Occipital lobe (tissue), 2 donors: ENCODE measurements around the gene PPP1R18. TPM values are rescaled to one million over a fixed set of nuclear protein-coding genes. Genes with fewer than 3 reads are reported as not detected.
"Not testable (repeated sequence)": the region's sequence is repeated elsewhere in the genome, so short reads cannot be mapped to it uniquely, and the experiment has no call there.

Source experiments
- DNase-seq: peaks from one replicate; lab custom pipeline; 2025; lab: John Stamatoyannopoulos, UW
- total RNA-seq: library from RNA; depleted of rRNA; stranded (reverse); fragments of >200 nt; gene quantifications from one replicate; pipeline ENCODE4 v1.2.3, GENCODE V29; 2014

Gene PPP1R18, protein sequence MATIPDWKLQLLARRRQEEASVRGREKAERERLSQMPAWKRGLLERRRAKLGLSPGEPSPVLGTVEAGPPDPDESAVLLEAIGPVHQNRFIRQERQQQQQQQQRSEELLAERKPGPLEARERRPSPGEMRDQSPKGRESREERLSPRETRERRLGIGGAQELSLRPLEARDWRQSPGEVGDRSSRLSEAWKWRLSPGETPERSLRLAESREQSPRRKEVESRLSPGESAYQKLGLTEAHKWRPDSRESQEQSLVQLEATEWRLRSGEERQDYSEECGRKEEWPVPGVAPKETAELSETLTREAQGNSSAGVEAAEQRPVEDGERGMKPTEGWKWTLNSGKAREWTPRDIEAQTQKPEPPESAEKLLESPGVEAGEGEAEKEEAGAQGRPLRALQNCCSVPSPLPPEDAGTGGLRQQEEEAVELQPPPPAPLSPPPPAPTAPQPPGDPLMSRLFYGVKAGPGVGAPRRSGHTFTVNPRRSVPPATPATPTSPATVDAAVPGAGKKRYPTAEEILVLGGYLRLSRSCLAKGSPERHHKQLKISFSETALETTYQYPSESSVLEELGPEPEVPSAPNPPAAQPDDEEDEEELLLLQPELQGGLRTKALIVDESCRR
- total RNA-seq, result 34.5 TPM

DNA sequence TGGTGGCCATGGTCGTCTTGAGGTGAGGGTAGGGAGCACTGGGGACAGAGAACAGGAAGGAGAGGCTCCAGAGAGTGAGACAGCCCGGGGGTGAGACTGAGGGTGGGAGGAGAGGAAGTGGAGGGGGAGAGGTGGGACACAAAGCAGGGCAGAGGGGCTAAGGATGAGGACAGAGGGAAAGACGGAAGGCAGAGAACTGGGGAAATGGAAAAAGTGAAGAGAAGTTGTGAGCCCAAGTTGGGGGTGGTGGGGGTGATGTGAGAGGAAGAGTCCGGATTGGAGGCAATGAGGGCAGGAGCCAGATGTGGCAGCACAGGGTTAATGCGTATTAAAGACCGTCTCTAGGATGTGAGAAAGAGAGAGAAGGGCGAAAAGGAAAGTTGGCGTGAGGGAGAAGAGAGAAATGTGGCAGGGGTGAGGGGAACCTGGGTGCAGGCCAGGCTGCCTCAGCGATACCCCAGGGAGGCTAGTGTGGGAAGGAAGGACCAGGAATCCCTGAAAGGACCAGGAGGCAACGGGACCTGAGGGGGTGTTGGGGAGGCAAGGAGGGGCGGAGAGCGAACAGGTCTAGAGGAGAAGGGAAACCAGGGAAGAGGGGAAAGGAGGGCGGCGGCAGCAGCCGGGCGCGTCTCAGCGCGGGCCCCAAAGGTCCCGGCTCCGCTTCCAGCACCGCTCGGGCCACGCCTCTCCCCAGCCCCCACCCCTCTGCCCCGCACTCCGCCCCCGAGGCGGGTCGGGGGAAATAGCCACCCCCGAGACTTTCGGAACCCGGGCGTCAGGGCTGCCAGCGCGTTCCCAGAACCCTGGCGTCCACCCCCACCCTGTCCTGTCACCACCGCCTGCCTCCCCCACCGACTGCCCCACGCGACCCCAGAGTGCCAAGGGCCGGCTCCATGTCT is at the start of gene PPP1R18:
PPP1R18 (minus strand) TSS at position 637 of the 899 bp plus-strand sequence; CDS start at position 10, 627 bp downstream.
- DNase-seq, result no peak

DNA sequence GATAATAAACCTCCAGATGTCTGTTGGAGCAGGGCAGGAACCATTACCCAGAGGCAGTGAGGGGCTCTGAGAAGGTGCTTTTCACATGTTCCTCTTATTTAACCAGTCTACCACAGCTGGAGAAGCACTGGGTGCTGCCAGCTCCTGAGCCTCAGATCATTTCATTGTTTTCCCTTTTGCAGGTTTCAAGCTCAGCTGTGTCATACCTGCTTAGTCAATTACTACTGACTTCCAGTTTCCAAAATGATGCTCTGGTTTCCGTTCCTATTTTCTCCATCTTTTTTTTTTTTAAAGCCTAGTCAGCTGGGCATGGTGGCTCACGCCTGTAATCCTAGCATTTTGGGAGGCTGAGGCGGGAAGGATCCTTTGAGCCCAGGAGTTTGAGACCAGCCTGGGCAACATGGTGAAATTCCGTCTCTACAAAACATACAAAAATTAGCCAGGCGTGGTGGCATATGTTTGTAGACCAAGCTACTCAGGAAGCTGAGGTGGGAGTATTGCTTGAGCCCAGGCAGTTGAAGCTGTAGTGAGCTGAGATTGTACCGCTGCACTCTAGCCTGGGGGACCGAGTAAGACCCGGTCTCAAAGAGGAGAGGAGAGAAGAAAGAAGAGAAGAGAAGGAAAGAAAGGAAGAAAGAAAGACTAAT is 49.3 kb upstream of the PPP1R18 start:
- DNase-seq, result no peak

DNA sequence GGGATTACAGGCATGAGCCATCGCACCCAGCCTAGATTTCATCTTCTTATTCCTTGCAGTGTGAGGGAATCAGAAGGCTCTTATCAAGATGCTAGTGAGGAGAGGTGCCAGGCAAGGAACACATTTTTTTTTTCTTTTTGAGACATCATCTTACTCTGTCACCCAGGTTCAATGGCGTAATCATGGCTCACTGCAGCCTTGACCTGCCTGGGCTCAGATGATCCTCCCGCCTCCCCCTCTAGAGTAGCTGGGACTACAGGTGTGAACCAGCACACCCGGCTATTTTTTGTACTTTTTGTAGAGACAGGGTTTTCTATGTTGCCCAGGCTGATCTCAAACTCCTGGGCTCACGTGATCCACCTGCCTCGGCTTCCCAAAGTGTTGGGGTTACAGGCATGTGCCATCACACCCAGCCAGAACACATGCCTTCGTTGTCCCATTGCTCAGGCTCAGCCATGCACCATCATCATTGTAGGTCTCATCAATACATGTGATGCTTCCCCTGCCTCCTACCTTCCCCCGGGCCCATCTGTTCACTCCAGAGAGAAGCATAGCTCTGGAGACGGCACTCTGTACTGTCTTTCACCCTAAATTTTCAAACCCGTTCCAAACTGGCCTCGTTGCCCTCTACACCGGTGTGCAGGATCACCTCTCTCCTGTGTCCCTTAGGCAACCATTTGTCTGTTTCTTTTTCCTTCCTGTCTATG is 45.9 kb upstream of the PPP1R18 start:
- DNase-seq, result no peak

DNA sequence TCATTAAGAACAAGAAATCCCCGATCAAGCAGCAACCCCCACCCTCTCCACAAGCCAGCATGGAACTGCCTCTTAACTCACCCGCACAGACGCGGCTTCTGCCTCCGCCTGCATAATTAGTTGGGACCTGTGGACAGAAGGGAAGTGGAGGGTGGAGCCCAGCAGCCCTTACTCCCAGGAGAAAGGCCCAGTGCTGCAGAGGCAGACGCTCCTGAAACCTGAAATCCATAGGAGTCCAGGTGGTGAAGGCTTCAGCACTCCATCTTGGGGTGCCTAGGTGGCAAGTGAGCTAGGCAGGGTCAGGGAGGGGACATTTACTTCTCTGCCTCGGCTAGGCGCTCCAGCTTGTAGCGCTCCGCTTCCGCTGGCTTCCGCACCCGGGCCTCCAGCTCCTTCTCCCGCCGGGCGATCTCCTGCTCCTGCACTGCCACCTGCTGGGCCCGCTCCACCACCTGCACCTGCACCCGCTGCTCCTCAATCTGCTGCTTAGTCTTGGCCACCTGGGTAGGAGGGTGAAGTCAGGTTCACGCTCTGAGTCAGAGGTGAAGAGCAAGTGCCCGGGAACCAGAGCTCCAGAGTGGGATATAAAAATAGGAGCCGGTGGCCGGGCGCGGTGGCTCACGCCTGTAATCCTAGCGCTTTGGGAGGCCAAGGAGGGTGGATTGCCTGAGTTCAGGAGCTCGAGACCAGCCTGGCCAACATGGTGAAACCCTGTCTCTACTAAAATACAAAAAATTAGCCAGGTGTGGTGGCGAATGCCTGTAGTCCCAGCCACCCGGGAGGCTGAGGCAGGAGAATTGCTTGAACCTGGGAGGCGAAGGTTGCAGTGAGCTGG is 44.4 kb upstream of the PPP1R18 start:
- peak; percentile 49 for DNase-seq

DNA sequence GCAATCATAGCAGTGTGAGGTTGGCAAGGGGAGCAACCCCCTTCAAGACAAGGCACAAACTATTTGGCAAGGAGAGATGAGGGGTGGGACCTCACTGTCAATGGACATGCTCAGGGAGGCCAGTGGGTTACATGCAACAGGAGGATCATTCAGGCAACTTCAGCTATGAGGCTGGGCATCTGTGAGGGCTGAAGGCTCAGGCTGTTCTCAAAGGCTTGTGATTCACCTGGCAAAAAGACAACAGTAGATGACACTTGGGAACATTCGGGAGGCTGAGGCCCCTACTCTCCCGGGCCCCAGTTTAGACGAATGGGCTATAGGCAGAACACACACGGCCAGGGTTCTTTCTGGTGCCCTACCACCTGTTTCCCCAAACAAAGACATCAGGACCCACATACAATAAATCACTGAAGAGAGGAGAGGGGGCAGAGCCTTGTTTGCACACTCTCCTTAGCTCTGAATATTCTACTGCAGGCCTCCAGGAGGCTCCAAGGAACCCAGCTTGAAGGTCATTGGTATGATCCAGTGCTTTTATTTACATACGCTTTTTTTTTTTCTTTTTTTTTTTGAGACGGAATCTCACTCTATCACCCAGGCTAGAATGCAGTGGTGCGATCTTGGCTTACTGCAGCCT is 41.6 kb upstream of the PPP1R18 start:
- DNase-seq, result no peak

DNA sequence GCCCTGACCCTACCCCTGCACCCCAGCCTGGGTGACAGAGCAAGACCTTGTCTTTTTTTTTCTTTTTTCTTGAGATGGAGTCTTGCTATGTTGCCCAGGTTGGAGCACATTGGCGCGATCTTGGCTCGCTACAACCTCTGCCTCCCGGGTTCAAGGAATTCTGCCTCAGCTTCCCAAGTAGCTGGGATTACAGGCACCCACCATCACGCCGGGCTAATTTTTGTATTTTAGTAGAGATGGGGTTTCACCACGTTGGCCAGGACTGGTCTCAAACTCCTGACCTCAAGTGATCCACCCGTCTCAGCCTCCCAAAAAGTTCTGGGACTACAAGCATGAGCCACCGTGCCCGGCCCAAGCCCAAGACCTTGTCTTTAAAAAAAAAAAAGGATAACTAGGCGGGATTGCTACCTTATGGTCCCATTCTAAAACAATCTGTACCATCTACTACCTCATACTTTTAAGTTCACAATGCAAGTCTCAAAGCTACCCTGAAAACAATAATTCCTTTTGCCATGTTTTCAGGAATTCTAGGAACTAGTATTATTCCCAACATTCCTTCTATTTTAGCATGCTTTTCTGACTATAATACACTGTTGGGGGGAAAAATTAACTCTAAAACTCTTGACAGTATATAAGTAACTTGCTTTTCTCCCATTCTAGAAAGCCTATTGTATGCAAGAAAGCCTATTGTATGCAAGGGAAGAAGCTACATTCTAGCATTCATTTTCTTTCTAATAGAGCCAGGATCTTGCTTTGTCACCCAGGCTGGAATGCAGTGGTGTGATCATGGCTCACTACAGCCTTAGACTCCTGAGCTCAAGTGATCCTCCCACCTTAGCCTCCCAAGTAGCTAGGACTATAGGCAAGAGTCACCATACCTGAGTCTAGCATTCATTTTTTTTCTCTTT is 40.3 kb upstream of the PPP1R18 start:
- no peak for DNase-seq

DNA sequence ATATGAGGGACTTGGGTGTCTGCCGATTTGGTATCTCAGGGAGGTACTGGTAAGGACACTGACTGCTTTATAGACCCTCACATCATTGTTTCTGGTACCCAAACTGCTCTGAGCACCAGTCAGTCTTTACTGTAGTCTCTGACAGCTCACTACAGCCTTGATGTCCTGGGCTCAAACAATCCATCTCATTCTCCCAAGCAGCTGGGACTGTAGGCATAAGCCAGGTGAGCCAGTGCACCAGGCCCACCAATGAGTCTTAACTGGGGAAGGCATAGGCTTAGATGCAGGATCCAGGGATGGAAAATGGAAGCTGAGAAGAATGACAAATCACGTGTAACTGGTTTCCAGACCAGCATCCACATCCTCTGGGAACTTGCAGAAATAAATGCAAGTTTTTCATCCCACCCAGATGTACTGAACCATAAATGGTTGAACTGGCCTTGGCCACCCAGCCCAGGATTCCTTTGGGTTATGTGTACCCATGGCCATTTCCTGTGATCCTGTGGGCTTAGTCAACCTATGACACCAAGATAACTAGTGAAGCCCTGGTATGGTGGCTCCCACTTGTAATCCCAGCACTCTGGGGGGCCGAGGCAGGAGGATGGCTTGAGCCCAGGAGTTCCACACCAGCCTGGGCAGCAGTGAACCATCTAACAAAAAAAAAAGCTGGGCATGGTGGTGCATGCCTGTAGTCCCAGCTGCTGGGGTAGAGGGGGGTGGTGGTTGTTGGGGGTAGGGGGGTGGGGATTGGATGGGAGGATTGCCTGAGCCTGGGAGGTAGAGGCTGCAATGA is 39.5 kb upstream of the PPP1R18 start:
- DNase-seq, result no peak

DNA sequence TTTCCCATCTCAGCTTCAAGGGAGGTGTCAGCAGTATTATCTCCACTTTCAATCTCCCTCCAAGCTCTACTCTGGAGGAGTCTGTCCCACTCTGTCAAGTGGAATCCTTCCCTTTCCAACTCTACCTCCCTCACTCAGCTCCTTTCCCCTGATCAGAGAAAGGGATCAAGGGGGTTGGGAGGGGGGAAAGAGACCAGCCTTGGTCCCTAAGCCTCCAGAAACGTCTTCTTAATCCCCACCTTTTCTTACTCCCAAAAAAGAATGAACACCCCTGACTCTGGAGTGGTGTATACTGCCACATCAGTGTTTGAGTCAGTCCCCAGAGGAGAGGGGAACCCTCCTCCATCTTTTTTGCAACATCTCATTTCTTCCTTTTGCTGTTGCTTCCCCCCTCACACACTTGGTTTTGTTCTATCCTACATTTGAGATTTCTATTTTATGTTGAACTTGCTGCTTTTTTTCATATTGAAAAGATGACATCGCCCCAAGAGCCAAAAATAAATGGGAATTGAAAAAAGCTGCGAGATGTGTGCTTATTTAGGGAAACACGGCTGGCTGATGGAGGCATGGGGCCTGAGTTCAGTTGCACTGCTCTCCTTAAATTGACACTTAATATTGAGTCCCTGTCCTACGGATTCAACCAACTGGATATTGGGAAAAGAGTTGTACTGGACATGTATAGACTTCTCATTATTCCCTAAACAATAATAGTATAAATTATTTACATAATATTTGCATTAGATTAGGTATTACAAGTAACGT is 38.6 kb upstream of the PPP1R18 start:
- no peak for DNase-seq

DNA sequence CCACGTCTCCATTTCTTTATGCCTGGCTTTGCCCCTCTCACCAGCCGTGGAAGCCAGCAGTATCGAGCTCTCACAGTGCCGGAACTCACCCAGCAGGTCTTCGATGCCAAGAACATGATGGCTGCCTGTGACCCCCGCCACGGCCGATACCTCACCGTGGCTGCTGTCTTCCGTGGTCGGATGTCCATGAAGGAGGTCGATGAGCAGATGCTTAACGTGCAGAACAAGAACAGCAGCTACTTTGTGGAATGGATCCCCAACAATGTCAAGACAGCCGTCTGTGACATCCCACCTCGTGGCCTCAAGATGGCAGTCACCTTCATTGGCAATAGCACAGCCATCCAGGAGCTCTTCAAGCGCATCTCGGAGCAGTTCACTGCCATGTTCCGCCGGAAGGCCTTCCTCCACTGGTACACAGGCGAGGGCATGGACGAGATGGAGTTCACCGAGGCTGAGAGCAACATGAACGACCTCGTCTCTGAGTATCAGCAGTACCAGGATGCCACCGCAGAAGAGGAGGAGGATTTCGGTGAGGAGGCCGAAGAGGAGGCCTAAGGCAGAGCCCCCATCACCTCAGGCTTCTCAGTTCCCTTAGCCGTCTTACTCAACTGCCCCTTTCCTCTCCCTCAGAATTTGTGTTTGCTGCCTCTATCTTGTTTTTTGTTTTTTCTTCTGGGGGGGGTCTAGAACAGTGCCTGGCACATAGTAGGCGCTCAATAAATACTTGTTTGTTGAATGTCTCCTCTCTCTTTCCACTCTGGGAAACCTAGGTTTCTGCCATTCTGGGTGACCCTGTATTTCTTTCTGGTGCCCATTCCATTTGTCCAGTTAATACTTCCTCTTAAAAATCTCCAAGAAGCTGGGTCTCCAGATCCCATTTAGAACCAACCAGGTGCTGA is 37.6 kb upstream of the PPP1R18 start:
- DNase-seq, result not testable (repeated sequence)

DNA sequence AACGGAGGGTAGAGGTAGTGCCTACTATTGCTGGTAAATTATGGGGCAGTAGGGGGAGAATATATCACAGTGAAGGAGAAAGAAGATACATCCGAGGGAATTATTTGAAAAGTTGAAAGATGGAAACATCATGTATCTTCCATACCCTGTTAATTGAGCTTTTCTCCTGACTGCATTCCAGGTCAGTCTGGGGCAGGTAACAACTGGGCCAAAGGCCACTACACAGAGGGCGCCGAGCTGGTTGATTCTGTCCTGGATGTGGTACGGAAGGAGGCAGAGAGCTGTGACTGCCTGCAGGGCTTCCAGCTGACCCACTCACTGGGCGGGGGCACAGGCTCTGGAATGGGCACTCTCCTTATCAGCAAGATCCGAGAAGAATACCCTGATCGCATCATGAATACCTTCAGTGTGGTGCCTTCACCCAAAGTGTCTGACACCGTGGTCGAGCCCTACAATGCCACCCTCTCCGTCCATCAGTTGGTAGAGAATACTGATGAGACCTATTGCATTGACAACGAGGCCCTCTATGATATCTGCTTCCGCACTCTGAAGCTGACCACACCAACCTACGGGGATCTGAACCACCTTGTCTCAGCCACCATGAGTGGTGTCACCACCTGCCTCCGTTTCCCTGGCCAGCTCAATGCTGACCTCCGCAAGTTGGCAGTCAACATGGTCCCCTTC is 36.9 kb upstream of the PPP1R18 start:
- DNase-seq, result not testable (repeated sequence)

DNA sequence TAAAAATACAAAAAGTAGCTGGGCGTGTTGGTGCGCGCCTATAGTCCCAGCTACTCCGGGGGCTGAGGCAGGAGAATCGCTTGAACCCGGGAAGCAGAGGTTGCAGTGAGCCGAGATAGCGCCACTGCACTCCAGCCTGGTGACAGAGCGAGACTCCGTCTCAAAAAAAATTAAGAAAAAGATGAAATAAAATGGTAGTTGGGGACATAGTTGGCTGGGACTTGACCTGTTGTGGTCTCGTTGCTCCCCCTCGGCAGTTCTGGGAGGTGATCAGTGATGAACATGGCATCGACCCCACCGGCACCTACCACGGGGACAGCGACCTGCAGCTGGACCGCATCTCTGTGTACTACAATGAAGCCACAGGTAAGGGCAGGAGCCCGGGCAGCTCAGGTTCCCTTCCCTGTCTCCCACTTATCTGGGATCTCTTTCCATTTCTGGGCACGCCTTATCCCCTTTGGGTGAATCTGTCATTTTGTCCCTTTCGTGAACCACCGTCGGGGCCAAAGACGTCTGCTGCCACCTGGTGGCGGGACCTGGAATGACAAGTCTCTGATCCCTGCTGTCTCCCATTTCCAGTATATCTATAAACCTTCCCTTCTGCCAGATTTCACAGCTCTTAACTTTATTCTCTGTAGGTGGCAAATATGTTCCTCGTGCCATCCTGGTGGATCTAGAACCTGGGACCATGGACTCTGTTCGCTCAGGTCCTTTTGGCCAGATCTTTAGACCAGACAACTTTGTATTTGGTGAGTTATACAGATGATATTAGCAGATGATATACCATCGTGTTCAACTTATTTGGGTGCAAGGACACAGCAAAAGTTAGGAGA is 36.1 kb upstream of the PPP1R18 start:
- peak; percentile 65 for DNase-seq

DNA sequence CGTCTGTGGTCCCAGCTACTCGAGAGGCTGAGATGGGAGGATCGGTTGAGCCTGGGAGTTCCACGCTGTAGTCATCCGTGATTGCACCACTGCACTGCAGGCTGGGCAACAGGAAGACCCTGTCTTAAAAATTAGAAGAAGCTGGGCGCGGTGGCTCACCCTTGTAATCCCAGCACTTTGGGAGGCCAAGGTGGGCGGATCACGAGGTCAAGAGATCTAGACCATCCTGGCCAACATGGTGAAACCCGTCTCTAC is 35.5 kb upstream of the PPP1R18 start:
- DNase-seq, result not testable (repeated sequence)

DNA sequence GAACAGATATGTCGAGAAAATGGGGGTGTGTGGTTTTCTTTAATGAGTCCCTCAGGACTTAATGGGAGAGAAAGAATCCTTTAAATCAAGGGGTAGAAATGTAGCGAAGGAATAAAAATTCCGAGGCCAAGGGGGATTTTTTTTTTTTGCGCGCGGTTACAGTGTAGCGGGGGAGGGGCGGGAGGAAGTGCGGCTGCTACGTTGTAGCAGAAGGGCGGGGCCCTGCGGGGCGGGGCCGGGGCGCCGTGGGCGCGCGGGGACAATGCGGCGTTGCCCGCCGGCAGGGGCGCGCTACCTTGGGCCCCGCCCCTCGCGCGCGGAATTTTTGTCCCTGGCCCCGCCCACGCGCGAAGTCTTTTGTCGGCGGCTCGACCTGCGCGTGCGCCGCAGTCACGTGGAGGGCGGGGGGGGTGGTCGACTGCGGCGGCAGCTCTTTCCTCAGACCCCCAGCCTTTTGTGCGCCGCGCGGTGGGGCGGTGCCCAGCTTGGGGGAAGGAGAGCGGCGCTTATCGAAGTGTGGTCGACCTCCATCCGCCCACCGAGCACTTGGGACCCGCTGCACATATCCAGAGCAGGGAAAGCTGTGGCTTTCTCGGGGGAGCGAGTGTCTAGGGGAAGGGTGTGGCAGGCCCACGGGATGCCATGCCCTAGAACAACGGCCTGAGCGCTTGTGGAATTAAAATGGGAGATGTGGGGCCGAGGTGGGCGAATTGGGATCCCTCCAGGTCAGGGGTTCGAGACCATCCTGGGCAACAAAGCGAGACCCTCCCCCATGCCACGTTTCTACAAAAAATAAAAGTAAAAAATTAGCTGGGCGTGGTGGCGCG is 35.0 kb upstream of the PPP1R18 start:
- peak; percentile 84 for DNase-seq
